Fibroblast of pulmonary artery (primary cell): Measurements from ENCODE around the gene PSMD6.
A peak's percentile ranks its signal among the peaks of the same experiment; 100 is the strongest.

Experiments
- DNase-seq: peaks from one replicate; pipeline ENCODE4 v3.0.0-alpha.2; 2010; ENCODE audit warnings: low read depth
- H3K4me3 ChIP-seq: replicated peaks from 2 replicates; pipeline ENCODE4 v1.5.1; 2011; ENCODE audit warnings: low read depth, mild to moderate bottlenecking, control low read depth, low read length, moderate library complexity
- CTCF ChIP-seq: IDR thresholded peaks from 2 replicates; pipeline ENCODE4 v1.5.1; 2011; ENCODE audit warnings: mild to moderate bottlenecking, control low read depth, low read length, inconsistent platforms; ENCODE audit errors: missing control alignments

The PSMD6 gene

GRCh38 chr3:63984391-63984790, 38.9 kb downstream of the PSMD6 start:
- no peak for TF ChIP-seq CTCF
- DNase-seq: no peak
- H3K4me3 ChIP-seq: no peak overlapping the region

GRCh38 chr3:63981980-63982379, 41.3 kb downstream of the PSMD6 start:
- DNase-seq: no peak
- TF ChIP-seq CTCF: no peak
- H3K4me3 ChIP-seq: no peak overlapping the region

- H3K4me3 ChIP-seq: no peak overlapping the region
- TF ChIP-seq CTCF: no peak
- no peak for DNase-seq
These were observed 42.3 kb downstream of the PSMD6 start for GRCh38 chr3:63980830-63981498.

- no peak for TF ChIP-seq CTCF
- no peak for DNase-seq
- H3K4me3 ChIP-seq: no peak overlapping the region
These were observed 43.3 kb downstream of the PSMD6 start for GRCh38 chr3:63980019-63980418.

GRCh38 chr3:63979093-63979885, 44.0 kb downstream of the PSMD6 start:
- no peak overlapping the region for H3K4me3 ChIP-seq
- peak; percentile 78 for DNase-seq

GRCh38 chr3:63977893-63978292, 45.4 kb downstream of the PSMD6 start:
- no peak overlapping the region for H3K4me3 ChIP-seq
- no peak for TF ChIP-seq CTCF
- DNase-seq: no peak

More at GRCh38 chr3:63979093-63979885, 44.0 kb downstream of the PSMD6 start:
- no peak for TF ChIP-seq CTCF
